Dermis lymphatic vessel endothelial cell (primary cell): ENCODE measurements around the gene ZNF649. TPM values are rescaled to one million over a fixed set of nuclear protein-coding genes. Genes with fewer than 3 reads are reported as not detected.

ENCODE experiments used
- total RNA-seq: library from RNA; depleted of rRNA; stranded (reverse); fragments of >200 nt; gene quantifications from 2 replicates; pipeline ENCODE4 v1.2.1, GENCODE V29; 2014

ZNF649 gene
- 7.4 and 11.0 TPM in 2 replicates for total RNA-seq

GRCh38 chr19:51904331-51905165, at the start of gene ZNF649:
Gene ZNF649 (minus strand): TSS chr19:51905017. CDS start chr19:51900107, 4,910 bp downstream.

GRCh38 chr19:51926784-51927741, 22.2 kb upstream of the ZNF649 start, which contains the start of gene ZNF613:
Gene ZNF613 (plus strand): TSS chr19:51927472. CDS start chr19:51936221, 8,749 bp downstream.

GRCh38 chr19:51887522-51888498, 17.0 kb downstream of the ZNF649 start, which contains the start of gene ZNF577:
Gene ZNF577 (minus strand): TSS chr19:51887951. CDS start chr19:51880382, 7,569 bp downstream.

Other genes starting within 250 kb of the ZNF649 start
- 4.8 and 6.4 TPM in 2 replicates for gene SPACA6, start 211.7 kb downstream of the ZNF649 start, total RNA-seq
- under 0.01 TPM in 1 of 2 replicates, not detected in the other for gene HAS1, start 181.0 kb downstream of the ZNF649 start, total RNA-seq
- gene FPR1, start 153.1 kb downstream of the ZNF649 start, total RNA-seq = not detected in 2 replicates
- gene FPR2, start 143.8 kb downstream of the ZNF649 start, total RNA-seq = not detected in 2 replicates
- under 0.01 and 0.09 TPM in 2 replicates for gene FPR3, start 109.9 kb downstream of the ZNF649 start, total RNA-seq
- gene ZNF577, start 17.1 kb downstream of the ZNF649 start, total RNA-seq = 3.1 and 4.2 TPM in 2 replicates
- gene ZNF613, start 22.5 kb upstream of the ZNF649 start, total RNA-seq = 8.5 and 10.5 TPM in 2 replicates
- 11.2 and 13.0 TPM in 2 replicates for gene ZNF350, start 81.8 kb upstream of the ZNF649 start, total RNA-seq
- gene ZNF615, start 103.2 kb upstream of the ZNF649 start, total RNA-seq = 11.5 and 18.3 TPM in 2 replicates
- 7.6 and 15.0 TPM in 2 replicates for gene ZNF614, start 123.4 kb upstream of the ZNF649 start, total RNA-seq
- gene ZNF432, start 143.8 kb upstream of the ZNF649 start, total RNA-seq = 5.4 and 8.5 TPM in 2 replicates
- 9.3 and 14.6 TPM in 2 replicates for gene ZNF841, start 190.7 kb upstream of the ZNF649 start, total RNA-seq
- 7.2 and 10.7 TPM in 2 replicates for gene ZNF616, start 234.9 kb upstream of the ZNF649 start, total RNA-seq